H9 (cell line): ENCODE data around the gene PEPD. TPM values are rescaled to one million over a fixed set of nuclear protein-coding genes. Genes with fewer than 3 reads are reported as not detected.

ENCODE experiments used
- DNase-seq: peaks from one replicate; pipeline ENCODE4 v3.0.0-alpha.2; 2017
- H2AFZ ChIP-seq: one replicate; pipeline ENCODE4 v1.6.1; 2013; ENCODE audit warnings: mild to moderate bottlenecking, low read length, control low read depth, moderate library complexity
- H2AK5ac ChIP-seq: 2 replicates; pipeline ENCODE4 v1.6.1; 2013; ENCODE audit warnings: low read length, control low read depth, mixed read lengths; ENCODE audit not compliant: insufficient read length
- H2BK120ac ChIP-seq: one replicate; pipeline ENCODE4 v1.6.1; 2013; ENCODE audit warnings: low read depth, mild to moderate bottlenecking, low read length, control low read depth, inconsistent platforms; ENCODE audit not compliant: poor library complexity, severe bottlenecking
- H2BK12ac ChIP-seq: 2 replicates; pipeline ENCODE4 v1.6.1; 2013; ENCODE audit warnings: low read length, control low read depth, mixed read lengths, low read depth; ENCODE audit not compliant: insufficient read length
- H2BK15ac ChIP-seq: 2 replicates; pipeline ENCODE4 v1.6.1; 2013; ENCODE audit warnings: low read depth, low read length, control low read depth
- H2BK20ac ChIP-seq: one replicate; pipeline ENCODE4 v1.6.1; 2013; ENCODE audit warnings: low read depth, mild to moderate bottlenecking, low read length, control low read depth, inconsistent platforms; ENCODE audit not compliant: poor library complexity, severe bottlenecking
- H2BK5ac ChIP-seq: 2 replicates; pipeline ENCODE4 v1.6.1; 2013; ENCODE audit warnings: low read length, control low read depth, mixed read lengths; ENCODE audit not compliant: insufficient read length
- H3K14ac ChIP-seq: 2 replicates; pipeline ENCODE4 v1.6.1; 2013; ENCODE audit warnings: low read length, control low read depth; ENCODE audit not compliant: insufficient read depth
- H3K18ac ChIP-seq: 2 replicates; pipeline ENCODE4 v1.6.1; 2013; ENCODE audit warnings: low read depth, mild to moderate bottlenecking, mixed read lengths, low read length, control low read depth; ENCODE audit not compliant: insufficient read length
- H3K23ac ChIP-seq: 2 replicates; pipeline ENCODE4 v1.6.1; 2013; ENCODE audit warnings: low read length, control low read depth, mixed read lengths, low read depth; ENCODE audit not compliant: insufficient read length
- H3K23me2 ChIP-seq: 2 replicates; pipeline ENCODE4 v1.6.1; 2013; ENCODE audit warnings: low read depth, mild to moderate bottlenecking, mixed read lengths, low read length, control low read depth; ENCODE audit not compliant: insufficient read length, poor library complexity, severe bottlenecking
- H3K27ac ChIP-seq: 2 replicates; pipeline ENCODE4 v1.5.1; 2013; ENCODE audit warnings: low read length, control low read depth, mixed read lengths, low read depth; ENCODE audit not compliant: insufficient read length
- H3K27me3 ChIP-seq: 2 replicates; pipeline ENCODE4 v1.6.1; 2013; ENCODE audit warnings: low read length, control low read depth, inconsistent platforms; ENCODE audit not compliant: insufficient read depth
- H3K4ac ChIP-seq: 2 replicates; pipeline ENCODE4 v1.6.1; 2013; ENCODE audit warnings: low read depth, mild to moderate bottlenecking, control low read depth, inconsistent platforms, low read length, moderate library complexity
- H3K4me1 ChIP-seq: 2 replicates; pipeline ENCODE4 v1.6.1; 2013; ENCODE audit warnings: low read length, control low read depth, inconsistent platforms; ENCODE audit not compliant: insufficient read depth
- H3K4me2 ChIP-seq: 2 replicates; pipeline ENCODE4 v1.6.1; 2013; ENCODE audit warnings: low read length, control low read depth, mixed read lengths; ENCODE audit not compliant: insufficient read length, insufficient read depth
- H3K56ac ChIP-seq: 2 replicates; pipeline ENCODE4 v1.6.1; 2013; ENCODE audit warnings: low read depth, mild to moderate bottlenecking, mixed read lengths, low read length, control low read depth; ENCODE audit not compliant: insufficient read length
- H3K79me1 ChIP-seq: 2 replicates; pipeline ENCODE4 v1.6.1; 2013; ENCODE audit warnings: low read depth, mild to moderate bottlenecking, moderate library complexity, low read length, control low read depth, inconsistent platforms; ENCODE audit not compliant: insufficient read depth, poor library complexity, severe bottlenecking
- H3K79me2 ChIP-seq: 2 replicates; pipeline ENCODE4 v1.6.1; 2013; ENCODE audit warnings: low read length, control low read depth, inconsistent platforms; ENCODE audit not compliant: insufficient read depth
- H3K9ac ChIP-seq: 2 replicates; pipeline ENCODE4 v1.6.1; 2013; ENCODE audit warnings: low read length, control low read depth, mixed read lengths; ENCODE audit not compliant: insufficient read length; ENCODE audit errors: extremely low read depth
- H3K9me3 ChIP-seq: one replicate; pipeline ENCODE4 v1.6.1; 2013; ENCODE audit warnings: low read depth, low read length, inconsistent platforms; ENCODE audit not compliant: control insufficient read depth
- H3T11ph ChIP-seq: one replicate; pipeline ENCODE4 v1.6.1; 2013; ENCODE audit warnings: mild to moderate bottlenecking, low read length, control low read depth, inconsistent platforms
- H4K20me1 ChIP-seq: one replicate; pipeline ENCODE4 v1.6.1; 2013; ENCODE audit not compliant: control insufficient read depth, insufficient read length, insufficient read depth
- H4K5ac ChIP-seq: 2 replicates; pipeline ENCODE4 v1.6.1; 2013; ENCODE audit warnings: low read depth, mild to moderate bottlenecking, mixed read lengths, low read length, control low read depth; ENCODE audit not compliant: insufficient read length
- H4K8ac ChIP-seq: replicated peaks from 2 replicates; pipeline ENCODE4 v1.6.1; 2013; ENCODE audit warnings: low read length, control low read depth, mixed read lengths, low read depth; ENCODE audit not compliant: insufficient read length
- H4K91ac ChIP-seq: 2 replicates; pipeline ENCODE4 v1.6.1; 2013; ENCODE audit warnings: low read depth, mild to moderate bottlenecking, moderate library complexity, mixed read lengths, low read length, control low read depth; ENCODE audit not compliant: insufficient read length
- H3K27ac Mint-ChIP-seq, 3 experiments: 2 replicates in 2 of 3; 3 replicates in 1 of 3; pipeline ENCODE4 v1.8.0; 2020 to 2021; ENCODE audit warnings: mixed read lengths in 3 of 3, mild to moderate bottlenecking in 1 of 3, moderate library complexity in 1 of 3
- H3K27me3 Mint-ChIP-seq: 2 replicates; pipeline ENCODE4 v1.8.0; 2021; ENCODE audit warnings: low read depth, mild to moderate bottlenecking, moderate library complexity, mixed read lengths
- H3K36me3 Mint-ChIP-seq, 3 experiments: 2 replicates in 2 of 3; 3 replicates in 1 of 3; pipeline ENCODE4 v1.8.0; 2020 to 2021; ENCODE audit warnings: low read depth in 3 of 3, mixed read lengths in 3 of 3; ENCODE audit not compliant: insufficient read depth in 1 of 3
- H3K4me1 Mint-ChIP-seq, 2 experiments: 2 replicates each; pipeline ENCODE4 v1.8.0; 2020; ENCODE audit warnings: mixed read lengths in 2 of 2
- H3K4me3 Mint-ChIP-seq, 2 experiments: 2 replicates in 1 of 2; 3 replicates in 1 of 2; pipeline ENCODE4 v1.8.0; 2020 to 2021; ENCODE audit warnings: mild to moderate bottlenecking in 2 of 2, mixed read lengths in 2 of 2, moderate library complexity in 1 of 2
- H3K9me3 Mint-ChIP-seq, 2 experiments: 2 replicates in 1 of 2; 3 replicates in 1 of 2; pipeline ENCODE4 v1.8.0; 2020; ENCODE audit warnings: mild to moderate bottlenecking in 2 of 2, mixed read lengths in 2 of 2, moderate library complexity in 1 of 2
- CTCF ChIP-seq: fragments of 200-600 bp; sonication (generic); conservative IDR thresholded peaks from 3 replicates; pipeline ENCODE4 v1.8.0; 2021; ENCODE audit warnings: antibody characterized with exemption, mild to moderate bottlenecking
- WGBS: extraction: QIAGEN DNeasy Blood & Tissue Kit; methylation state at CpG from one replicate; pipeline ENCODE4 v1.1.7; 2013; ENCODE audit warnings: missing lambda C conversion rate, low lambda C conversion rate, mixed read lengths; ENCODE audit not compliant: insufficient read length; ENCODE audit errors: extremely low coverage; 5-methylcytosine and 5-hydroxymethylcytosine counted together
- total RNA-seq: library from RNA; stranded (reverse); gene quantifications from 2 replicates; pipeline ENCODE4 v1.2.1, GENCODE V29; 2021

Gene PEPD
- total RNA-seq, 1 experiment from 2014 or later, result 52.8 TPM

GRCh38 chr19:33397536-33398360 lies 123.8 kb downstream of the PEPD start:
- Mint-ChIP-seq H3K9me3 (no peaks in the 10 kb centered on the region), H3K27me3 (no peaks in the 10 kb centered on the region; the same call in 1 of the 2 replicates), H3K36me3 (no peaks in the 10 kb centered on the region; a peak in 1 of 7 replicates), H3K4me3 (no peak overlapping the region; a peak in 1 of 5 replicates), H3K27ac (peak overlapping the region in 1 of 3 experiments; percentile 31; a peak in 1 of 7 replicates), H3K4me1 (peaks cover 6 to 27% of the 10 kb centered on the region in 2 experiments; a peak in 2 of 4 replicates)
- Histone ChIP-seq H2BK12ac (no peak overlapping the region), H2BK5ac (no peak overlapping the region), H3K27me3 (no peaks in the 10 kb centered on the region), H3K14ac (no peak overlapping the region), H3K4ac (no peak overlapping the region), H2AFZ (no peak overlapping the region), H2AK5ac (no peak overlapping the region), H4K8ac (no peak overlapping the region), H3T11ph (no peak overlapping the region), H3K4me1 (peaks cover 2% of the 10 kb centered on the region; the same call in 1 of the 2 replicates), H3K56ac (no peak overlapping the region), H3K18ac (no peak overlapping the region), H2BK20ac (no peak overlapping the region), H3K79me1 (no peaks in the 10 kb centered on the region), H4K20me1 (no peaks in the 10 kb centered on the region), H3K79me2 (no peaks in the 10 kb centered on the region), H3K9me3 (no peaks in the 10 kb centered on the region), H2BK120ac (no peak overlapping the region), H3K9ac (no peak overlapping the region), H3K23ac (no peak overlapping the region), H3K23me2 (no peaks in the 10 kb centered on the region), H3K4me2 (no peak overlapping the region), H3K27ac (no peak overlapping the region), H4K91ac (no peak overlapping the region), H2BK15ac (no peak overlapping the region), H4K5ac (no peak overlapping the region)
- WGBS, result no CpG with 5 or more reads among the region's 15 CpGs
- DNase-seq, result peak; percentile 68
- peak; percentile 66 for TF ChIP-seq CTCF
